ENCODE results near the gene PTCSC3. TPM values are rescaled to one million over a fixed set of nuclear protein-coding genes. Genes with fewer than 3 reads are reported as not detected.

PTCSC3 gene
- polyA plus RNA-seq, 3 donors from 2014 or later, result not detected

GRCh38 chr14:36207500-36207899 lies 31.0 kb upstream of the PTCSC3 start:
- Mint-ChIP-seq H3K4me1 (no peaks in the 10 kb centered on the region), H3K27me3 (ENCODE audit: low read depth in 3 of 3) (peaks cover 0 to 4% (median 3%) of the 10 kb centered on the region in 3 donors), H3K4me3 (no peak overlapping the region), H3K9me3 (peaks cover 0 to 5% (median under 1%) of the 10 kb centered on the region in 6 donors), H3K36me3 (no peaks in the 10 kb centered on the region), H3K27ac (no peak overlapping the region)
- no peak for DNase-seq

GRCh38 chr14:36204461-36205073 lies 28.0 kb upstream of the PTCSC3 start:
- Mint-ChIP-seq H3K36me3 (no peaks in the 10 kb centered on the region), H3K4me1 (no peaks in the 10 kb centered on the region), H3K9me3 (peaks cover 0 to 7% (median 0%) of the 10 kb centered on the region in 6 donors), H3K4me3 (no peak overlapping the region), H3K27ac (no peak overlapping the region), H3K27me3 (ENCODE audit: low read depth in 3 of 3) (peaks cover 0 to 3% (median 1%) of the 10 kb centered on the region in 3 donors)
- DNase-seq, result no peak

GRCh38 chr14:36198378-36198777 lies 21.9 kb upstream of the PTCSC3 start:
- no peak for DNase-seq
- Mint-ChIP-seq H3K9me3 (peaks cover 0 to 11% (median 3%) of the 10 kb centered on the region in 6 donors), H3K27me3 (ENCODE audit: low read depth in 3 of 3) (peaks cover 0 to 3% (median 1%) of the 10 kb centered on the region in 3 donors), H3K36me3 (no peaks in the 10 kb centered on the region), H3K4me3 (no peak overlapping the region), H3K27ac (no peak overlapping the region), H3K4me1 (no peaks in the 10 kb centered on the region)

- no peak for DNase-seq
- Mint-ChIP-seq H3K27ac (no peak overlapping the region), H3K9me3 (peaks cover 2 to 11% (median 4%) of the 10 kb centered on the region in 6 donors), H3K4me1 (no peaks in the 10 kb centered on the region), H3K27me3 (ENCODE audit: low read depth in 3 of 3) (peaks cover 0 to 2% (median 0%) of the 10 kb centered on the region in 3 donors), H3K4me3 (no peak overlapping the region), H3K36me3 (no peaks in the 10 kb centered on the region)
Observed at GRCh38 chr14:36194663-36195062, 18.1 kb upstream of the PTCSC3 start.

GRCh38 chr14:36192530-36192929 lies 16.0 kb upstream of the PTCSC3 start:
- Mint-ChIP-seq H3K36me3 (no peaks in the 10 kb centered on the region), H3K9me3 (peaks cover under 1 to 6% (median 4%) of the 10 kb centered on the region in 6 donors), H3K4me1 (no peaks in the 10 kb centered on the region), H3K27me3 (ENCODE audit: low read depth in 3 of 3) (peaks cover 0 to 2% (median 0%) of the 10 kb centered on the region in 3 donors), H3K27ac (no peak overlapping the region), H3K4me3 (no peak overlapping the region)
- no peak for DNase-seq

- H3K4me1 Mint-ChIP-seq, result no peaks in the 10 kb centered on the region
- no peak overlapping the region for H3K27ac Mint-ChIP-seq
- no peak for DNase-seq
- no peak overlapping the region for H3K4me3 Mint-ChIP-seq
- peaks cover 2 to 8% (median 6%) of the 10 kb centered on the region in 6 donors for H3K9me3 Mint-ChIP-seq
- H3K36me3 Mint-ChIP-seq, result no peaks in the 10 kb centered on the region
- H3K27me3 Mint-ChIP-seq (ENCODE audit: low read depth in 3 of 3), result peaks cover 0 to 6% (median 1%) of the 10 kb centered on the region in 3 donors
Observed at GRCh38 chr14:36183402-36183801, 6.9 kb upstream of the PTCSC3 start.

- no peaks in the 10 kb centered on the region for H3K36me3 Mint-ChIP-seq
- H3K27ac Mint-ChIP-seq, result no peak overlapping the region
- no peak overlapping the region for H3K4me3 Mint-ChIP-seq
- peaks cover 0 to 6% (median 1%) of the 10 kb centered on the region in 3 donors for H3K27me3 Mint-ChIP-seq (ENCODE audit: low read depth in 3 of 3)
- no peak for DNase-seq
- H3K9me3 Mint-ChIP-seq, result peaks cover 0 to 8% (median 7%) of the 10 kb centered on the region in 6 donors
- no peaks in the 10 kb centered on the region for H3K4me1 Mint-ChIP-seq
Observed at GRCh38 chr14:36181417-36181816, 4.9 kb upstream of the PTCSC3 start.

GRCh38 chr14:36177489-36177888 lies 967 bp upstream of the PTCSC3 start:
- Mint-ChIP-seq H3K27ac (no peak overlapping the region), H3K27me3 (ENCODE audit: low read depth in 3 of 3) (peaks cover 1 to 7% (median 4%) of the 10 kb centered on the region in 3 donors), H3K4me1 (no peaks in the 10 kb centered on the region), H3K9me3 (peaks cover 0 to 4% (median 1%) of the 10 kb centered on the region in 6 donors), H3K4me3 (no peak overlapping the region), H3K36me3 (no peaks in the 10 kb centered on the region)
- no peak for DNase-seq

GRCh38 chr14:36174767-36175424 lies 1.6 kb downstream of the PTCSC3 start:
- Mint-ChIP-seq H3K4me3 (no peak overlapping the region), H3K27ac (no peak overlapping the region), H3K4me1 (no peaks in the 10 kb centered on the region), H3K9me3 (peaks cover 0 to 4% (median 0%) of the 10 kb centered on the region in 6 donors), H3K36me3 (no peaks in the 10 kb centered on the region), H3K27me3 (ENCODE audit: low read depth in 3 of 3) (peaks cover 1 to 4% (median 2%) of the 10 kb centered on the region in 3 donors)
- no peak for DNase-seq

- no peak overlapping the region for H3K27ac Mint-ChIP-seq
- H3K36me3 Mint-ChIP-seq, result no peaks in the 10 kb centered on the region
- peaks cover 0 to 4% (median 1%) of the 10 kb centered on the region in 6 donors for H3K9me3 Mint-ChIP-seq
- H3K4me3 Mint-ChIP-seq, result no peak overlapping the region
- DNase-seq, result no peak
- H3K27me3 Mint-ChIP-seq (ENCODE audit: low read depth in 3 of 3), result peaks cover 1 to 4% (median 2%) of the 10 kb centered on the region in 3 donors
- no peaks in the 10 kb centered on the region for H3K4me1 Mint-ChIP-seq
Observed at GRCh38 chr14:36173161-36173560, 3.4 kb downstream of the PTCSC3 start.

GRCh38 chr14:36171607-36172006 lies 4.9 kb downstream of the PTCSC3 start:
- Mint-ChIP-seq H3K27ac (no peak overlapping the region), H3K9me3 (peaks cover 0 to 5% (median 0%) of the 10 kb centered on the region in 6 donors), H3K4me1 (no peaks in the 10 kb centered on the region), H3K36me3 (no peaks in the 10 kb centered on the region), H3K27me3 (ENCODE audit: low read depth in 3 of 3) (peaks cover 1 to 4% (median 2%) of the 10 kb centered on the region in 3 donors), H3K4me3 (no peak overlapping the region)
- DNase-seq, result no peak

- Mint-ChIP-seq H3K27ac (no peak overlapping the region), H3K9me3 (peaks cover 0 to 9% (median 1%) of the 10 kb centered on the region in 6 donors), H3K4me1 (no peaks in the 10 kb centered on the region), H3K36me3 (no peaks in the 10 kb centered on the region), H3K27me3 (ENCODE audit: low read depth in 3 of 3) (peaks cover 0 to 2% (median under 1%) of the 10 kb centered on the region in 3 donors), H3K4me3 (no peak overlapping the region)
- DNase-seq, result no peak
Observed at GRCh38 chr14:36167431-36167830, 9.1 kb downstream of the PTCSC3 start.

GRCh38 chr14:36163451-36163850 lies 13.1 kb downstream of the PTCSC3 start:
- H3K27me3 Mint-ChIP-seq (ENCODE audit: low read depth in 3 of 3), result peaks cover 0 to 6% (median 0%) of the 10 kb centered on the region in 3 donors
- H3K27ac Mint-ChIP-seq, result no peak overlapping the region
- H3K4me3 Mint-ChIP-seq, result no peak overlapping the region
- H3K36me3 Mint-ChIP-seq, result no peaks in the 10 kb centered on the region
- no peaks in the 10 kb centered on the region for H3K4me1 Mint-ChIP-seq
- DNase-seq, result no peak
- peaks cover 0 to 9% (median 4%) of the 10 kb centered on the region in 6 donors for H3K9me3 Mint-ChIP-seq

- no peak for DNase-seq
- H3K27ac Mint-ChIP-seq, result no peak overlapping the region
- no peaks in the 10 kb centered on the region for H3K4me1 Mint-ChIP-seq
- H3K4me3 Mint-ChIP-seq, result no peak overlapping the region
- H3K36me3 Mint-ChIP-seq, result no peaks in the 10 kb centered on the region
- H3K9me3 Mint-ChIP-seq, result peaks cover 0 to 6% (median 3%) of the 10 kb centered on the region in 6 donors
- peaks cover 0 to 6% (median 0%) of the 10 kb centered on the region in 3 donors for H3K27me3 Mint-ChIP-seq (ENCODE audit: low read depth in 3 of 3)
Observed at GRCh38 chr14:36162267-36162666, 14.3 kb downstream of the PTCSC3 start.
